ENCODE data around the gene LRP11.
"Not testable (repeated sequence)": the region's sequence is repeated elsewhere in the genome, so short reads cannot be mapped to it uniquely, and the experiment has no call there.

Gene LRP11

GRCh38 chr6:149855040-149855654, 9.0 kb downstream of the LRP11 start:
- TF ChIP-seq POLR2A (IDR thresholded peaks at IDR 0.05; ENCODE audit: low read depth, low read length) = no peak
- FAIRE-seq = peak; percentile 65
- no peak for DNase-seq (ENCODE audit: insufficient read length, low spot score)

- no peak for TF ChIP-seq POLR2A (IDR thresholded peaks at IDR 0.05; ENCODE audit: low read depth, low read length)
- DNase-seq (ENCODE audit: insufficient read length, low spot score) (no peak), FAIRE-seq (no peak)
Measured at GRCh38 chr6:149854532-149854931, 9.6 kb downstream of the LRP11 start.

GRCh38 chr6:149854017-149854416, 10.1 kb downstream of the LRP11 start:
- not testable (repeated sequence) for FAIRE-seq; DNase-seq (ENCODE audit: insufficient read length, low spot score)

GRCh38 chr6:149852881-149853280, 11.3 kb downstream of the LRP11 start:
- no peak for TF ChIP-seq POLR2A (IDR thresholded peaks at IDR 0.05; ENCODE audit: low read depth, low read length)
- no peak for DNase-seq (ENCODE audit: insufficient read length, low spot score)
- no peak for FAIRE-seq

- TF ChIP-seq POLR2A (IDR thresholded peaks at IDR 0.05; ENCODE audit: low read depth, low read length) = no peak
- DNase-seq (ENCODE audit: insufficient read length, low spot score) (no peak), FAIRE-seq (no peak)
Measured at GRCh38 chr6:149852180-149852579, 12.0 kb downstream of the LRP11 start.

- TF ChIP-seq POLR2A (IDR thresholded peaks at IDR 0.05; ENCODE audit: low read depth, low read length) = no peak
- DNase-seq (ENCODE audit: insufficient read length, low spot score) (no peak), FAIRE-seq (no peak)
Measured at GRCh38 chr6:149851461-149852110, 12.6 kb downstream of the LRP11 start.

GRCh38 chr6:149848343-149848742, 15.8 kb downstream of the LRP11 start:
- not testable (repeated sequence) for FAIRE-seq; DNase-seq (ENCODE audit: insufficient read length, low spot score)

- TF ChIP-seq POLR2A (IDR thresholded peaks at IDR 0.05; ENCODE audit: low read depth, low read length) = no peak
- DNase-seq (ENCODE audit: insufficient read length, low spot score) (no peak), FAIRE-seq (no peak)
Measured at GRCh38 chr6:149847939-149848267, 16.3 kb downstream of the LRP11 start.

GRCh38 chr6:149846321-149846720, 17.8 kb downstream of the LRP11 start:
- TF ChIP-seq POLR2A (IDR thresholded peaks at IDR 0.05; ENCODE audit: low read depth, low read length) = no peak
- FAIRE-seq = no peak
- DNase-seq (ENCODE audit: insufficient read length, low spot score) = no peak

- TF ChIP-seq POLR2A (IDR thresholded peaks at IDR 0.05; ENCODE audit: low read depth, low read length) = no peak
- FAIRE-seq (no peak), DNase-seq (ENCODE audit: insufficient read length, low spot score) (no peak)
Measured at GRCh38 chr6:149845549-149845948, 18.6 kb downstream of the LRP11 start.

GRCh38 chr6:149844480-149844879, 19.7 kb downstream of the LRP11 start:
- TF ChIP-seq POLR2A (IDR thresholded peaks at IDR 0.05; ENCODE audit: low read depth, low read length) = no peak
- FAIRE-seq = no peak
- DNase-seq (ENCODE audit: insufficient read length, low spot score) = no peak

- DNase-seq (ENCODE audit: insufficient read length, low spot score); FAIRE-seq: not testable (repeated sequence)
Measured at GRCh38 chr6:149844036-149844435, 20.1 kb downstream of the LRP11 start.

GRCh38 chr6:149843051-149843633, 21.0 kb downstream of the LRP11 start:
- FAIRE-seq = no peak
- DNase-seq (ENCODE audit: insufficient read length, low spot score) = no peak

GRCh38 chr6:149842331-149842730, 21.8 kb downstream of the LRP11 start:
- DNase-seq (ENCODE audit: insufficient read length, low spot score) (no peak), FAIRE-seq (no peak)
- TF ChIP-seq POLR2A (IDR thresholded peaks at IDR 0.05; ENCODE audit: low read depth, low read length) = no peak

More at GRCh38 chr6:149843051-149843633, 21.0 kb downstream of the LRP11 start:
- no peak for TF ChIP-seq POLR2A (IDR thresholded peaks at IDR 0.05; ENCODE audit: low read depth, low read length)

GRCh38 chr6:149840345-149841075, 23.6 kb downstream of the LRP11 start:
- no peak for TF ChIP-seq POLR2A (IDR thresholded peaks at IDR 0.05; ENCODE audit: low read depth, low read length)
- FAIRE-seq (no peak), DNase-seq (ENCODE audit: insufficient read length, low spot score) (no peak)

All from H54 (cell line).